ENCODE results near the gene CCDC183. TPM values are rescaled to one million over a fixed set of nuclear protein-coding genes. Genes with fewer than 3 reads are reported as not detected.
"Not testable (repeated sequence)": the region's sequence is repeated elsewhere in the genome, so short reads cannot be mapped to it uniquely, and the experiment has no call there.

Gene CCDC183
- total RNA-seq, 1 donor from 2014 or later: 0.06 TPM

DNA sequence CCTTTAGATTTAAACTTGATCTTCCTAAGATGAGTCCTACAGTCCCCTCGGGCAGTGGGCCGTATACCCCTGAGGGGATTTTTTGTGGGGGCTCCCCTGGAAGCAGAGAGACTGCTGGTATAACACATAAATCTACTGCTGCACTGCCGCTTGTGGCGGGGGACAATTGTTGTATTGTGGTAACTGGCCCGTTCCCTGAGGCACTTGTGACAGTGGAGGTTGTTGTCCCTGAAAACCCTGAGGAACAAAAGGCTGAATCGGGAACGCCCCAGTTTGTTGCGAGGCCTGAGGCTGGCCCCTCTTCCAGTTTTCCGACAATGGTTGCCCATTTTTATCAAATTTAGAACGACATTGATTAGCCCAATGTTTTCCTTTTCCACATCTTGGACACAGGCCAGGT lies 9.7 kb upstream of the CCDC183 start:
- TF ChIP-seq, protein P1, sequence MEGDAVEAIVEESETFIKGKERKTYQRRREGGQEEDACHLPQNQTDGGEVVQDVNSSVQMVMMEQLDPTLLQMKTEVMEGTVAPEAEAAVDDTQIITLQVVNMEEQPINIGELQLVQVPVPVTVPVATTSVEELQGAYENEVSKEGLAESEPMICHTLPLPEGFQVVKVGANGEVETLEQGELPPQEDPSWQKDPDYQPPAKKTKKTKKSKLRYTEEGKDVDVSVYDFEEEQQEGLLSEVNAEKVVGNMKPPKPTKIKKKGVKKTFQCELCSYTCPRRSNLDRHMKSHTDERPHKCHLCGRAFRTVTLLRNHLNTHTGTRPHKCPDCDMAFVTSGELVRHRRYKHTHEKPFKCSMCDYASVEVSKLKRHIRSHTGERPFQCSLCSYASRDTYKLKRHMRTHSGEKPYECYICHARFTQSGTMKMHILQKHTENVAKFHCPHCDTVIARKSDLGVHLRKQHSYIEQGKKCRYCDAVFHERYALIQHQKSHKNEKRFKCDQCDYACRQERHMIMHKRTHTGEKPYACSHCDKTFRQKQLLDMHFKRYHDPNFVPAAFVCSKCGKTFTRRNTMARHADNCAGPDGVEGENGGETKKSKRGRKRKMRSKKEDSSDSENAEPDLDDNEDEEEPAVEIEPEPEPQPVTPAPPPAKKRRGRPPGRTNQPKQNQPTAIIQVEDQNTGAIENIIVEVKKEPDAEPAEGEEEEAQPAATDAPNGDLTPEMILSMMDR (conservative IDR thresholded peaks at IDR 0.05; ENCODE audit: low read depth, low read length): no peak
- DNase-seq (ENCODE audit: low read depth): no peak
- no peak overlapping the region for H3K4me3 ChIP-seq (ENCODE audit: low read depth, low read length)

DNA sequence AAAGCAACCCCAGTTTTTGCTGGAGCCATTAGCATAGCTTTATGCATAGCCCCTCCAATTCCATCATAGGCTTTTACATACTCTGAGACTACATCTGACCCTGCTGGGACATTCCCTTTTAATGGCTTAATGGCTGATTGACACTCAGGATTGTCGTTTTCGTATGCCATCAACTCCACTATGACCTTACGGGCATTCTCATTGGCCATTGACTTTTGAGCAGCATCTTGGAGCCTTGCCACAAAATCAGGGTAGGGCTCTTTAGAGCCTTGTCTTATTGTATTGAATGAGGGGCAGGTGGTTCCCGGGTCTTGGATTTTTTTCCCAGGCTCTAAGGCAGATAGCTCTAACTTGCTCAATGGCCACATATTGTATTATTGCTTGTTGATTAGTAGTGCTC lies 9.2 kb upstream of the CCDC183 start:
- not testable (repeated sequence) for H3K4me3 ChIP-seq (ENCODE audit: low read depth, low read length); DNase-seq (ENCODE audit: low read depth)

DNA sequence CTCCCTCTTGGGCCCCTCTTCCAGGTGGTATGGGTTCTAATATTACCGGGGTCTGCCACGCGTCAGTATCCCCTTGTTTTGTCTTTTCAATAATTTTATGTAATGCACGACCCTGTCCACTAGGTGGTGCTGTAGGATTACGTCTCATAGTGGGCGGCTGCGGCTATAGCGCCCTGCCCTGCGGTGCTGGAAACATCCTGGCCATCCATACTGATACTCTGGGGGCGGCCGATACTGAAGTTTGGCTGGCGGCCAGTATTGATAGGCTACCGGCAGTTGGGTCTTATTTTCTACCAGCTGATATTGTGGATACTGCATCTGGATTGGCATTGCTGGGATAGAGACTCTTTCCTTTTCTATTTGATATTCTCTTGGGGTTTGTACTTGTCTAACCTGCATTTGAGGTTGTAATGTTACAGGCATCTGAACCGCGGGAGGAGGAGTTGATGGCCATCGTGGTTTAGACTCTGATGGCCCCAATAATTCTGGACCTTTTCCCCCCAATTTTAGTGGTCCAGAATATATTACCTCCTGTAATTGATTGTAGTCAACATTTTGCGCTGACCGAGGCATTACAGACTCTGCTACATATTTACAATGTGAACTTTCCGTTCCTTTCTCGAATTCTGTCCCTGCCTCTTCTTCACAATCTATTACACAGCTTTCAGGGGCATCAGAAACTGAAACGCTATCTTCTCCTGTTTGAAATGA lies 8.3 kb upstream of the CCDC183 start:
- H3K4me3 ChIP-seq (ENCODE audit: low read depth, low read length): no peak overlapping the region
- TF ChIP-seq, protein P1 (conservative IDR thresholded peaks at IDR 0.05; ENCODE audit: low read depth, low read length): peak; percentile 74
- no peak for DNase-seq (ENCODE audit: low read depth)

DNA sequence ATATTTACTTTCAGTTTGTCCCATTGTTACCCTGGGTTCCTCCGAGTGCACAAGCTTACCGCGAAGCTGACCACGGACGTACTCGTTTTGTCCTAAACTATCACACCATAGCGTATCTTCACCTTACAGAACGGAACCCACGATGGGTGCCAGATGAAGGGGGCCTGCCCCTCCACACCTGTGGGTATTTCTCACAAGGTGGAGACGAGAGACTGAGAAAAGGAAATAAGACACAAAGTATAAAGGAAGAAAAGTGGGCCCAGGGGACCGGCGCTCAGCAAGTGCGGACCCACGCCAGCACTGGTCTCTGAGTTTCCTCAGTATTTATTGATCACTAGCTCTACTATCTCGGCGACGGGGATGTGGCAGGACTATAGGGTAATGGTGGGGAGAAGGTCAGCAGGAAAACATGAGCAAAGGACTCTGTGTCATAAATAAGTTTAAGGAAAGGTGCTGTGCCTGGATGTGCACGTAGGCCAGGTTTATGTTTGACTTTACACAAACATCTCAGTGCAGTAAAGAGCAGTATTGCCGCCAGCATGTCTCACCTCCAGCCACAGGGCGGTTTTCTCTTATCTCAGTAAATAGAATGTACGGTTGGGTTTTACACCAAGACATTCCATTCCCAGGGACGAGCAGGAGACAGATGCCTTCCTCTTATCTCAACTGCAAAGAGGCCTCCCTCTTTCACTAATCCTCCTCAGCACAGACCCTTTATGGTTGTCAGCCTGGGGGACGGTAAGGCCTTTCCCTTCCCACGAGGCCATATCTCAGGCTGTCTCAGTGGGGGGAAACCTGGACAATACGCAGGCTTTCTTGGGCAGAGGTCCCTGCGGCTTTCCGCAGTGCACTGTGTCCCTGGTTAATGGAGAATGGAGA lies 7.3 kb upstream of the CCDC183 start:
- not testable (repeated sequence) for H3K4me3 ChIP-seq (ENCODE audit: low read depth, low read length); DNase-seq (ENCODE audit: low read depth)

DNA sequence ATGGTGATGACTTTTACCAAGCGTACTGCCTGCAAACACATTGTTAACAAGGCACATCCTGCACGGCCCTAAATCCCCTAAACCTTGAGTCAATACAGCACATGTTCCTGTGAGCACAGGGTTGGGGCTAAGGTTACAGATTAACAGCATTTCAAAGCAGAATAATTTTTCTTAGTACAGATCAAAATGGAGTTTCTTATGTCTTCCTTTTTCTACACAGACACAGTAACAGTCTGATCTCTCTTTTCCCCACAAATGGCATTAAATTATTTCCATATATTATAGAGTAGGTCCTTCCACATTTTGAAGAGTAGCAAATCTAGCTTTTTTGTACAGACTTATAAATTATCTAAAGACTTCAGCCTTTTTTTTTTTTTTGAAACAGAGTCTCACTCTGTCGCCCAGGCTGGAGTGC lies 6.6 kb upstream of the CCDC183 start:
- no peak overlapping the region for H3K4me3 ChIP-seq (ENCODE audit: low read depth, low read length)
- TF ChIP-seq, protein P1 (conservative IDR thresholded peaks at IDR 0.05; ENCODE audit: low read depth, low read length): no peak
- no peak for DNase-seq (ENCODE audit: low read depth)

DNA sequence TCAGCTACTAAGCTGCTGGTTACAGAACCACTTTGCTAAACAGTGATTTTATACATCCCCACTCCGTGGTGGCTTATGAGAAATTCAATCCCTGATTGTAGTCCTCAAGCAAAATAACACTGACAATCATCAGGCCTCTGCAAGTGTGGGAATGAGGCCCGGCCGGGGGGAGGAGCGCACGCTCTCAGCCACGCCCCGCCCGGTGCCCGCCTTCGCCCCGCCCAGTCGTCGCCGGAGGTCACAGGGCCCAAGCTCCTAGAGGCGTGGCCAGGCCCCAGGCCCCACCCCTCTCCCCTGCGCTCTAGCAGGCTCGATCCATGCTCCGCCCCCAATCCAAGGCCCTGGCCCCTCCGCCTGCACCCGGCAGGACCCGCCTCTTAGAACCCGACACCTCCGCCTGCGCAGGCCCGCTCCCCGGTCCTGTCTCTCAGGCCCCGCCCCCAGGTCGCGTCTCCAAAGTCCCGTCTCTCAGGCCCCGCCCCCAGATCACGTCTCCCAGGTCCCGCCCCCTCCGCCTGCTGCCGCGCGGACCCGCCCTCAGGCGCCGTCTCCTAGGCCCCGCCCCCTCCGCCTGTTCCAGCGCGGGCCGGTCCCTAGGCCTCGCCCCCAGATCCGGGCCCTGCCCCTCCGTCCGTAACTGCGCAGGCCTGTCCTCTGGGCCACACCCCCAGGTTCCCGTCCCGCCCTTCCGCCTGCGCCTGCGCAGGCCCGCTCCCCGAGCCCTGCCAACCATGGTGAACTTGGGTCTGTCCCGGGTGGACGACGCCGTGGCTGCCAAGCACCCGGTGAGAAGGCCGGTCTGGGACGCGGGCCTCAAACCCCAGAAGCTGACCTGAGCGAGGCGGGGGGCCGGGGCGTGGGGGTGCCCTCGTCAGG lies 5.3 kb upstream of the CCDC183 start, which contains the start of gene TMEM141:
TSS of gene TMEM141 (plus strand) at position 705 of the 876 bp plus-strand sequence. CDS start at position 732, 27 bp downstream.
- DNase-seq (ENCODE audit: low read depth): peak; percentile 77
- TF ChIP-seq, protein P1 (conservative IDR thresholded peaks at IDR 0.05; ENCODE audit: low read depth, low read length): no peak
- H3K4me3 ChIP-seq (ENCODE audit: low read depth, low read length): peak within 1 kb of the TSS; percentile 78

DNA sequence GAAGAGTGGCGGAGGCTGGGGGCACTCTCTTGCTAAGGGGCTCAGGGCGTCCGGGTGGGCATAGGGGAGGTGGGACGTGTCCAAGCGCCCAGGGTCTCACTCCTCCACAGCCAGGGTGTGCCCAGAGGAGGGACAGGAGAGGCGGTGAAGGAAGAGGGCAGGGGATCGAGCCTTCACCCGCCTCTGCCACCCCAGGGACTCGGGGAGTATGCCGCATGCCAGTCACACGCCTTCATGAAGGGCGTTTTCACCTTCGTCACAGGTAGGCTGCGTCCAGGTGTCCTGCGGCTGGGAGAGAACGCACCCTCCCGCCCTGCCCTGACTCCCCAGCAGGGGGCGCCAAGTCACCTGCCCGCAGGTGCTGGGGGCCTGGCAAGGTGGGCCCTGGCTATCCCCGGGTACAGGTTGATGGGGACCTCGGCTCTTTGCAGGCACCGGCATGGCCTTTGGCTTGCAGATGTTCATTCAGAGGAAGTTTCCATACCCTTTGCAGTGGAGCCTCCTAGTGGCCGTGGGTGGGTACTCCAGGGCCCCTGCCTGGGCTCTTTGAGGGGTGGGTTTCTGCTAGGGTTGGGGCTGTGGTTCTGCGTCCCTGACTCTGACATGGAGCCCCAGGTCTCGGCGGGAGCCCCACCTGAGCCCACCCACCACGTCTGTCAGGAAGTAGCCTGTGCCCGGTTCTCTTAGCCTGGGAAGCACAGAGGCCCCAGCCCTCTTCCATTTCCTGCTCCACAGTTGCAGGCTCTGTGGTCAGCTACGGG lies 4.4 kb upstream of the CCDC183 start:
- peak overlapping the region; percentile 78 for H3K4me3 ChIP-seq (ENCODE audit: low read depth, low read length)
- DNase-seq (ENCODE audit: low read depth): no peak
- TF ChIP-seq, protein P1 (conservative IDR thresholded peaks at IDR 0.05; ENCODE audit: low read depth, low read length): peak; percentile 96
